ENCODE measurements around the gene GTF2H1.

GRCh38 chr11:18384157-18384641 is 61.8 kb downstream of the GTF2H1 start:
- TF ChIP-seq CTCF (conservative IDR thresholded peaks at IDR 0.05) (no peak), ZFX (IDR thresholded peaks at IDR 0.05) (peak; percentile 26; the same call in 1 of the 2 replicates)
